Measurements from ENCODE around the gene UPK1A.

The UPK1A gene

DNA sequence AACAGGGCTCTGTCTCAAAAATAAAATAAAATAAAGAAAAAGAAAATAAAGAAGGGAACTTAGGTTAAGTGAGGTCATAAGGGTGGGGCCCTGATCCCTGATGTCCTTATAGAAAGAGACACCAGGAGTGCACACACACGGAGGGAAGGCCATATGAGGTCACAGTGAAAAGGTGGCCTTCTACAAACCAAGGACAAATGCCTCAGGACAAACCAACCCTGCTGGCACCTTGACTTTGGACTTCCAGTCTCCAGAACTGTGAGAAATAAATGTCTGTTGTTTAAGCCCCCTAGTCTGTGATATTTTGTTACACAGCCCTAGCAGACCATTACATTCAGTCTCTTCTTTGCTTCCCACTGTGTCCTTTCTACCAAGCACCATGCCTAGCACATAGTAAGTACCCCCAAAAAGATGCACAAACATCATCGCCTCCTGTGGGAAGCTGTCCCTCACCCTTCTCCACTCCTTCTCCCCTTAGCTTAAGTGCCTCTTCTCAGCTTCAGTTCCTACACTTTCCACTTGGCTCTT is 29.6 kb downstream of the UPK1A start:
- TF ChIP-seq TAF1 (IDR thresholded peaks at IDR 0.05; ENCODE audit: low read depth) = no peak

DNA sequence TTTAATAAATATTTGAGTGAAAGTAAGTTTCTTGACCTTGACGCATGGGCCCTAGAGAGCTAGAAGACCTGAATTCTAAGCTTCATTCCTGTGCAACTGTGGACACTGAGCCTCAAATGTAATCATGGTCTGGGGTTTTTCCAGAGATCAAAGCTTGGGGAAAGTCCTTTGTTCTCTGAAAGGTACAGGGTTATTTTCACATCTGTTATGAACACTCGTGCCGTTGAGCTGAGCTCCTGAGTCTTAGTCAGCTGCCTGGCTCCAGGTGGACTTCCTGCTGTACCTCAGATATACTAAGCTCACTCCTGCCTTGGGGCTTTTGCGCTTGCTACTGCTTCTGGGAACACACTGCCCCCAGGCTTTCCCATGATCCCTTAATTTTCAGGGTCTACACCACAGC is 30.5 kb downstream of the UPK1A start:
- TF ChIP-seq ZBTB7A (IDR thresholded peaks at IDR 0.05; ENCODE audit: low read depth) (no peak), YY1 (IDR thresholded peaks at IDR 0.05; ENCODE audit: low read depth) (no peak), RAD21 (IDR thresholded peaks at IDR 0.05; ENCODE audit: low read depth) (no peak), CEBPB (IDR thresholded peaks at IDR 0.05) (no peak)
- TF ChIP-seq, protein P1, sequence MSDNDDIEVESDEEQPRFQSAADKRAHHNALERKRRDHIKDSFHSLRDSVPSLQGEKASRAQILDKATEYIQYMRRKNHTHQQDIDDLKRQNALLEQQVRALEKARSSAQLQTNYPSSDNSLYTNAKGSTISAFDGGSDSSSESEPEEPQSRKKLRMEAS (IDR thresholded peaks at IDR 0.05) = no peak

DNA sequence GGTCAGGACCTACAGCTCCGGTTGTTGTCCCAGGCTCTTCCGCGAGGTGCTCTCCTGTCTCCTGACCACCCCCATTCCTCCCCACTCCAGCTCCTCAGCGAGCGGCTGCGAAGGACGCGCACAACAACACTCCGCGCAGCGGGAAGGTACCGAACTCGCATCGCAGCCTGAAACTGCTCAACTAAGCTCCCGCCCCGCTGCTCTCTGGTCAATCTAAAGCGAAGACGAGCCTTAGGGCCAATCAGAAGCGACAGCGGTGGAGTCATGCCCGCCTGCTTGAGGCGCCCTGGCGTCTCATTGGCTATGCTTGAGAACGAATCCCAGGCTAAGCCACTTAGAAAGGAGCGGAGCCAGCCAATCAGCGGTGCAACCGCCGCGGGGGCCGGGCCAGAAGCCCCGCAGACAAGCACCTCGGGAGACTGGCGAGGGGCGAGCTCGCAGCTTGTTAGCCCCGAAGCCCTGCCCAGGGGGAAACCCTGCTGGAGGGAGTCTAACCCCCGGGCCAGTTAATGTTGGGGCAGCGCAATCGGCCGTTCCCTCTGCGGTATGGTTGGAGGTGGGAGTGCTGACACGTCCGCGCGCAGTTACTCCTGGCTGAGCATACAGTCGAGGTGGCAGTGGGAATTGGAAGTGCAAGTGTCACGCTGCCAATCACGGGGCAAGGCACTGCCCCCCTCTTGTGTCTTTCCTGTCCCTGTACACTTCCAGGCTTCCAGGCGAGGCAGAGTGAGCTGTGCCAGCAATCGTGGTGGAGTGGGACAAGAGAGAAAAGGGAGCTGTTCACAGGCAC is 36.1 kb downstream of the UPK1A start:
- TF ChIP-seq CREB1 (IDR thresholded peaks at IDR 0.05; ENCODE audit: low read depth) = peak; percentile 29; the same call in 1 of the 2 replicates
- TF ChIP-seq TCF12 (IDR thresholded peaks at IDR 0.05; ENCODE audit: low read depth) = 0 out of 2 replicates have a peak, but pooled peaks have one; percentile 17
- no peak; the same call in 1 of the 2 replicates for TF ChIP-seq TAF1 (IDR thresholded peaks at IDR 0.05; ENCODE audit: low read depth)
- TF ChIP-seq ZBTB7A (IDR thresholded peaks at IDR 0.05; ENCODE audit: low read depth) = no peak
- no peak for TF ChIP-seq RAD21 (IDR thresholded peaks at IDR 0.05; ENCODE audit: low read depth)
- TF ChIP-seq FOXM1 (IDR thresholded peaks at IDR 0.05; ENCODE audit: borderline replicate concordance, low read depth) = no peak
- TF ChIP-seq, protein P2, sequence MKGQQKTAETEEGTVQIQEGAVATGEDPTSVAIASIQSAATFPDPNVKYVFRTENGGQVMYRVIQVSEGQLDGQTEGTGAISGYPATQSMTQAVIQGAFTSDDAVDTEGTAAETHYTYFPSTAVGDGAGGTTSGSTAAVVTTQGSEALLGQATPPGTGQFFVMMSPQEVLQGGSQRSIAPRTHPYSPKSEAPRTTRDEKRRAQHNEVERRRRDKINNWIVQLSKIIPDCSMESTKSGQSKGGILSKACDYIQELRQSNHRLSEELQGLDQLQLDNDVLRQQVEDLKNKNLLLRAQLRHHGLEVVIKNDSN (IDR thresholded peaks at IDR 0.05) = no peak
- no peak for TF ChIP-seq YY1 (IDR thresholded peaks at IDR 0.05; ENCODE audit: low read depth)
- no peak for TF ChIP-seq EGR1 (IDR thresholded peaks at IDR 0.05)
- TF ChIP-seq, protein P1 (IDR thresholded peaks at IDR 0.05) = 0 out of 2 replicates have a peak, but pooled peaks have one; percentile 33
- TF ChIP-seq NFIC (IDR thresholded peaks at IDR 0.05) = no peak
- no peak for TF ChIP-seq TEAD4 (IDR thresholded peaks at IDR 0.05)
- TF ChIP-seq, protein P3, sequence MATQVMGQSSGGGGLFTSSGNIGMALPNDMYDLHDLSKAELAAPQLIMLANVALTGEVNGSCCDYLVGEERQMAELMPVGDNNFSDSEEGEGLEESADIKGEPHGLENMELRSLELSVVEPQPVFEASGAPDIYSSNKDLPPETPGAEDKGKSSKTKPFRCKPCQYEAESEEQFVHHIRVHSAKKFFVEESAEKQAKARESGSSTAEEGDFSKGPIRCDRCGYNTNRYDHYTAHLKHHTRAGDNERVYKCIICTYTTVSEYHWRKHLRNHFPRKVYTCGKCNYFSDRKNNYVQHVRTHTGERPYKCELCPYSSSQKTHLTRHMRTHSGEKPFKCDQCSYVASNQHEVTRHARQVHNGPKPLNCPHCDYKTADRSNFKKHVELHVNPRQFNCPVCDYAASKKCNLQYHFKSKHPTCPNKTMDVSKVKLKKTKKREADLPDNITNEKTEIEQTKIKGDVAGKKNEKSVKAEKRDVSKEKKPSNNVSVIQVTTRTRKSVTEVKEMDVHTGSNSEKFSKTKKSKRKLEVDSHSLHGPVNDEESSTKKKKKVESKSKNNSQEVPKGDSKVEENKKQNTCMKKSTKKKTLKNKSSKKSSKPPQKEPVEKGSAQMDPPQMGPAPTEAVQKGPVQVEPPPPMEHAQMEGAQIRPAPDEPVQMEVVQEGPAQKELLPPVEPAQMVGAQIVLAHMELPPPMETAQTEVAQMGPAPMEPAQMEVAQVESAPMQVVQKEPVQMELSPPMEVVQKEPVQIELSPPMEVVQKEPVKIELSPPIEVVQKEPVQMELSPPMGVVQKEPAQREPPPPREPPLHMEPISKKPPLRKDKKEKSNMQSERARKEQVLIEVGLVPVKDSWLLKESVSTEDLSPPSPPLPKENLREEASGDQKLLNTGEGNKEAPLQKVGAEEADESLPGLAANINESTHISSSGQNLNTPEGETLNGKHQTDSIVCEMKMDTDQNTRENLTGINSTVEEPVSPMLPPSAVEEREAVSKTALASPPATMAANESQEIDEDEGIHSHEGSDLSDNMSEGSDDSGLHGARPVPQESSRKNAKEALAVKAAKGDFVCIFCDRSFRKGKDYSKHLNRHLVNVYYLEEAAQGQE (IDR thresholded peaks at IDR 0.05; ENCODE audit: low read depth) = peak; percentile 31; the same call in 1 of the 2 replicates
- peak; percentile 16; the same call in 1 of the 2 replicates for TF ChIP-seq EP300 (IDR thresholded peaks at IDR 0.05; ENCODE audit: borderline replicate concordance)
- no peak for TF ChIP-seq CEBPB (IDR thresholded peaks at IDR 0.05)

DNA sequence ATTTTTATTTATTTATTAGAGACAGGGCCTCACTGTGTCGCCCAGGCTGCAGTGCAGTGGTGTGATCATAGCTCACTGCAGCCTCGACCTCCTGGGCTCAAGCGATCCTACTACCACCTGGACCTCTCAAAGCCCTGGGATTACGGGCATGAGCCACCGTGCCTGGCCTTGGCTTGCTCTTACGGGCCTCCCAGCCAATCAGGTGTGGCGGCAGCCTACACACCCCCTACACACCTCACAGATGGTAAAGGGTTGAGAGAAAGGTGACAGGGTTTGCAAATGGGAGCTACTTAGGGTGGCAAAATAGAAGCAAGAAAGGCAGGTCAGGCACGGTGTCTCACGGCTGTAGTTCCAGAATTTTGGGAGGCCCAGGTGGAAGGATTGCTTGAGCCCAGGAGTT is 37.0 kb downstream of the UPK1A start:
- no peak for TF ChIP-seq FOXM1 (IDR thresholded peaks at IDR 0.05; ENCODE audit: borderline replicate concordance, low read depth)
- TF ChIP-seq TCF12 (IDR thresholded peaks at IDR 0.05; ENCODE audit: low read depth) = no peak
- TF ChIP-seq, protein P3 (IDR thresholded peaks at IDR 0.05; ENCODE audit: low read depth) = no peak
- TF ChIP-seq NFIC (IDR thresholded peaks at IDR 0.05) = no peak
- no peak for TF ChIP-seq EP300 (IDR thresholded peaks at IDR 0.05; ENCODE audit: borderline replicate concordance)
- TF ChIP-seq TAF1 (IDR thresholded peaks at IDR 0.05; ENCODE audit: low read depth) = no peak
- TF ChIP-seq ZBTB7A (IDR thresholded peaks at IDR 0.05; ENCODE audit: low read depth) = no peak
- TF ChIP-seq EGR1 (IDR thresholded peaks at IDR 0.05) = no peak
- no peak for TF ChIP-seq TEAD4 (IDR thresholded peaks at IDR 0.05)
- no peak for TF ChIP-seq CREB1 (IDR thresholded peaks at IDR 0.05; ENCODE audit: low read depth)
- TF ChIP-seq, protein P1 (IDR thresholded peaks at IDR 0.05) = no peak

DNA sequence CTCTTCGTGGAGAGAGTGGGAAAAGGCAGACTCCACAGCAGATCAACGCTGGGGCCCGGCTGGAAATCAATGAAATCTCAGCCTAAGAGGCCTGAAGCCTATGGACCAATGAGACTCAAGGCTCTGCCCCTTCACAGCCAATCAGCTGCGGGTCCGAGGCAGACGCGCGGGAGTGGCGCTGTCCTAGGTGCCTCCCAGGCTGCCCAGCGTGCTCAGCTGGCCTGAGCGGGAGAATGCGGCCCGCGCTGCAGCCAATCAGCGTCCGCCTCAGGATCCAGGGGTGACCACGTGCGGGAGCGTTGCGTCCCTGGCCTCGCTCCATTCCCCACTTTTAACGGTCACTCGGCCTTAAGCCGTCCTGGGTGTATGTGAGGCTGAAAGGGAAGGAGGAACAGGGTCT is 37.9 kb downstream of the UPK1A start, which contains the start of gene ZBTB32:
TSS of gene ZBTB32 (plus strand) at position 341 of the 400 bp plus-strand sequence. CDS start 10,069 bp downstream, outside the sequence.
- TF ChIP-seq TAF1 (IDR thresholded peaks at IDR 0.05; ENCODE audit: low read depth) (no peak), YY1 (IDR thresholded peaks at IDR 0.05; ENCODE audit: low read depth) (no peak), RAD21 (IDR thresholded peaks at IDR 0.05; ENCODE audit: low read depth) (no peak), TCF12 (IDR thresholded peaks at IDR 0.05; ENCODE audit: low read depth) (0 out of 2 replicates have a peak, but pooled peaks have one; percentile 25), EP300 (IDR thresholded peaks at IDR 0.05; ENCODE audit: borderline replicate concordance) (no peak), TEAD4 (IDR thresholded peaks at IDR 0.05) (peak; percentile 33; the same call in 1 of the 2 replicates), NFIC (IDR thresholded peaks at IDR 0.05) (no peak), EGR1 (IDR thresholded peaks at IDR 0.05) (no peak), CREB1 (IDR thresholded peaks at IDR 0.05; ENCODE audit: low read depth) (0 out of 2 replicates have a peak, but pooled peaks have one; percentile 16), CEBPB (IDR thresholded peaks at IDR 0.05) (no peak), ZBTB7A (IDR thresholded peaks at IDR 0.05; ENCODE audit: low read depth) (no peak), FOXM1 (IDR thresholded peaks at IDR 0.05; ENCODE audit: borderline replicate concordance, low read depth) (no peak)
- TF ChIP-seq, protein P3 (IDR thresholded peaks at IDR 0.05; ENCODE audit: low read depth) = peak; percentile 91
- TF ChIP-seq, protein P2 (IDR thresholded peaks at IDR 0.05) = peak; percentile 84
- TF ChIP-seq, protein P1 (IDR thresholded peaks at IDR 0.05) = peak; percentile 100

Data from Ishikawa (cell line).